Measurements from ENCODE around the gene ZNF800.

DNA sequence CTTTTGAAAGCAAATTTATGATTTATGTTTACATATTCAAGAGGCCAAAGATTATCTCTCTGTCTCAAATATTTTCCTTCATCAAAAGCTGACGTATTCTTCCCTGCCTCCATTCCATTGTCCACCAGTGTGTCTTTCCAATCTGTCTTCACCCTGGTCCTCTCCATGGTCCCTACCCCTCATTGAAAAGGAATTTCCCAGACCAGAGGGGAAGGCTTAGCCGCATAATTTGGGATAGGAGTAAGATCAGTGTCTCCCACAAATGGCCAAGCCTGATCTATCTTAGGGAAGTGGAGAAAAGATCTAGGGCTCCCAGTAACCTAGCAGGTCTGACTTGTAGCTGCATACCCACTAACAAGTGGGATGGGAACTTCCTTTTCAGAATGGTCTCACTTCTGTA lies 46.3 kb upstream of the ZNF800 start:
- TF ChIP-seq RFX5 (IDR thresholded peaks at IDR 0.05; ENCODE audit: low read length) (no peak), EP300 (IDR thresholded peaks at IDR 0.05; ENCODE audit: borderline replicate concordance in 1 of 2, low read depth in 1 of 2, low read length in 1 of 2) (no peak), TEAD4 (IDR thresholded peaks at IDR 0.05; ENCODE audit: borderline replicate concordance, insufficient read depth) (no peak), RCOR1 (IDR thresholded peaks at IDR 0.05; ENCODE audit: low read length) (no peak), SIN3A (IDR thresholded peaks at IDR 0.05; ENCODE audit: borderline replicate concordance, low read depth, low read length) (no peak), POLR2AphosphoS5 (IDR thresholded peaks at IDR 0.05; ENCODE audit: low read depth, low read length) (no peak)
- TF ChIP-seq, protein P1, sequence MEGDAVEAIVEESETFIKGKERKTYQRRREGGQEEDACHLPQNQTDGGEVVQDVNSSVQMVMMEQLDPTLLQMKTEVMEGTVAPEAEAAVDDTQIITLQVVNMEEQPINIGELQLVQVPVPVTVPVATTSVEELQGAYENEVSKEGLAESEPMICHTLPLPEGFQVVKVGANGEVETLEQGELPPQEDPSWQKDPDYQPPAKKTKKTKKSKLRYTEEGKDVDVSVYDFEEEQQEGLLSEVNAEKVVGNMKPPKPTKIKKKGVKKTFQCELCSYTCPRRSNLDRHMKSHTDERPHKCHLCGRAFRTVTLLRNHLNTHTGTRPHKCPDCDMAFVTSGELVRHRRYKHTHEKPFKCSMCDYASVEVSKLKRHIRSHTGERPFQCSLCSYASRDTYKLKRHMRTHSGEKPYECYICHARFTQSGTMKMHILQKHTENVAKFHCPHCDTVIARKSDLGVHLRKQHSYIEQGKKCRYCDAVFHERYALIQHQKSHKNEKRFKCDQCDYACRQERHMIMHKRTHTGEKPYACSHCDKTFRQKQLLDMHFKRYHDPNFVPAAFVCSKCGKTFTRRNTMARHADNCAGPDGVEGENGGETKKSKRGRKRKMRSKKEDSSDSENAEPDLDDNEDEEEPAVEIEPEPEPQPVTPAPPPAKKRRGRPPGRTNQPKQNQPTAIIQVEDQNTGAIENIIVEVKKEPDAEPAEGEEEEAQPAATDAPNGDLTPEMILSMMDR (IDR thresholded peaks at IDR 0.05), result no peak
- TF ChIP-seq, protein P2, sequence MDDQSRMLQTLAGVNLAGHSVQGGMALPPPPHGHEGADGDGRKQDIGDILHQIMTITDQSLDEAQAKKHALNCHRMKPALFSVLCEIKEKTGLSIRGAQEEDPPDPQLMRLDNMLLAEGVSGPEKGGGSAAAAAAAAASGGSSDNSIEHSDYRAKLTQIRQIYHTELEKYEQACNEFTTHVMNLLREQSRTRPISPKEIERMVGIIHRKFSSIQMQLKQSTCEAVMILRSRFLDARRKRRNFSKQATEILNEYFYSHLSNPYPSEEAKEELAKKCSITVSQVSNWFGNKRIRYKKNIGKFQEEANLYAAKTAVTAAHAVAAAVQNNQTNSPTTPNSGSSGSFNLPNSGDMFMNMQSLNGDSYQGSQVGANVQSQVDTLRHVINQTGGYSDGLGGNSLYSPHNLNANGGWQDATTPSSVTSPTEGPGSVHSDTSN (IDR thresholded peaks at IDR 0.05), result no peak
- TF ChIP-seq, protein P3, sequence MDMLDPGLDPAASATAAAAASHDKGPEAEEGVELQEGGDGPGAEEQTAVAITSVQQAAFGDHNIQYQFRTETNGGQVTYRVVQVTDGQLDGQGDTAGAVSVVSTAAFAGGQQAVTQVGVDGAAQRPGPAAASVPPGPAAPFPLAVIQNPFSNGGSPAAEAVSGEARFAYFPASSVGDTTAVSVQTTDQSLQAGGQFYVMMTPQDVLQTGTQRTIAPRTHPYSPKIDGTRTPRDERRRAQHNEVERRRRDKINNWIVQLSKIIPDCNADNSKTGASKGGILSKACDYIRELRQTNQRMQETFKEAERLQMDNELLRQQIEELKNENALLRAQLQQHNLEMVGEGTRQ (IDR thresholded peaks at IDR 0.05; ENCODE audit: borderline replicate concordance, low read depth, low read length), result no peak
- TF ChIP-seq, protein P4, sequence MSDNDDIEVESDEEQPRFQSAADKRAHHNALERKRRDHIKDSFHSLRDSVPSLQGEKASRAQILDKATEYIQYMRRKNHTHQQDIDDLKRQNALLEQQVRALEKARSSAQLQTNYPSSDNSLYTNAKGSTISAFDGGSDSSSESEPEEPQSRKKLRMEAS (IDR thresholded peaks at IDR 0.05; ENCODE audit: low read depth), result no peak
